ENCODE measurements around the gene CYP27C1.

The CYP27C1 gene

DNA sequence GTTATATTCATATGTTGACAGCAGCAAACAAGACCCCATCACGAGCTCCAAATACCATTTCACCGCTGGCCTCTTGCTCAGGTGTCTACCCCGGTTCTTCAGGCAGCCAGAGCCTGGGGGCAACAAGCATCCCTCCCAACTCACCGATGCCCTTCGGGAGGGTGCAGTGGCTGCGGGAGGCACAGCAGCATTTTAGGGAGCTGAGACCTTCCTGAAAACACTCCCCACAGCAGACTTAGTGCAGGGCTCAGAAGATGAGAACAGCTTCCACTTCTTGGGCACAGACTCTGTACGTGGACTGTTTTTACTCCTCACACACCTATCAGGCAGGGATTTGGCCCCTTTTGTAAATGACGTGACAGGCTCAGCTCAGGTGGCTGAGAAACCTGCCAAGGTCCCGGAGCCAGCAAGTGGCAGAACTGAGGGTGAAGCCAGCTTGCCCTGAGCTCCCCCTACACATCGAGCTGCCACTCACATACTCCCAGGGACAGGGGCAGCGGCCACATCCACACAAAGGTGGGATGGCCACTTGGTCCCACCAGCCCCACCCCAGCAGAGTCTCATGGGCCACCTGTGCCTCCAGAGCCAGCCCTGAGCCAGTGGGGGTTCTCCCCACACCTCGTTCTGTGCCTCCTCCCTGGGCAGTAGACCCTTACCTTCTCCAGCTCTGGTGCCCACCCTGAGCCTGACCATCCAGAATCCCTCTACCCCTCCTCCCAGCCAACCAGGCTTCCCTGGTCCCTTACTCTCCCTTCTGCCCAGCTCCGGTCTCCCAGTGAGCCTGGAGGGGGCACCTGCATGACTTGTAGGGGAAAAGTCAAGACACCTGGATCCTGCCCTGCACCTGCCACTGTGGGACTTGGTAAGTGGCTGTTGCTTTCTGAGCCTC lies 28.5 kb downstream of the CYP27C1 start:
- DNase-seq, result no peak

- DNase-seq, result no peak
Measured at GRCh38 chr2:127188797-127189196, 31.3 kb downstream of the CYP27C1 start.

- DNase-seq, result no peak
Measured at GRCh38 chr2:127187831-127188230, 32.3 kb downstream of the CYP27C1 start.

DNA sequence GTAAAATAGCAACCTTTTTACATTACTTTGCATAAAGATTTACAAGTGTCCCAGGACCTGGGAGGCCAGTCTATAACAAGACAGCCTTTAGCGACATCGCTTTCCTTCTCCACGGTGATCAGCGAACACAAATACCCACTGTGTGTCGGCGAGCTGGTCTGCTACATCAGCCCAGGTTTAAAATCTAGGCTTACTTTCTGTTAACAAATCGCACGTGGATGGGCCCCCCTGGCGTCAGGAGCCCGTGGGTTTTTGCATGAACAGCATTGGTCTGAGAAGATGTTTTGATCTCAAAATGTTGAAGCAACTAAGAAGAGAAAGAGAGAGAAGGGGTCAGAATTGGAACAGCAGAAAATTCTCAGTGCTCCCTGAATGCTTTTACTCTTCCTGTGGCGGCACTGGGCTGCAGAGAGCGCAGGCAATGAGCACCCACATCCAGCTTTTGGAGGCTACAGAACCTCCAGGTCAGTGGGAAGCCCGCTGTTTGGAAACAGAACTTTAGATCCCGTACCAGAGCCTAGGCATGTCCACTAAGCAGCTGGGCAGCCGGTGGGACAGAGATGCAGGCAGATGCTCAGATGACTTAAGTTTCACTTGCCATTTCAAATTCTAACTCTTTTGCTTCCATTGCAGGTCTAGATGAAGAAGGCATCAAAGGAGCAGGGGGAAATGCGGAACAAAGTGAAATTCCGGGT lies 32.9 kb downstream of the CYP27C1 start:
- no peak for DNase-seq

GRCh38 chr2:127185705-127186104 lies 34.4 kb downstream of the CYP27C1 start:
- no peak for DNase-seq

DNA sequence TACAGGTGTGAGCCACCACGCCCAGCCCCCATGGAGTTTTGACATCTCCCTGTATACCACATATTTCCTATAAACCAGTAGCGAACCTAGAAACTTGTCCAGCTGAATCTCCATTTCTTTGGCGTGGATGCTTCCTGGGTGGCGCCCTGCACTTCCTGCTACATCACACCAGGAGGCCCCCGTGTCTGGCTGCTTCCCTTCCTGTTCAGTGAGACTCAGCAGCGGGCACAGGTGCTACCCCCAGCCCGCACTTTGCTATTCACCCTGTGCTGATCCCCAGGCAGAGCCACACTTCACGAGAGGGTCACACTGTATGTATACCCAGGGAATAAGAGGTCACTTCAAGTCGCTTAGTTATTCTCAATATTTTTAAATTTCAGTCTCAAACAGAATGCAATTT lies 35.0 kb downstream of the CYP27C1 start:
- no peak for DNase-seq

GRCh38 chr2:127183771-127184170 lies 36.3 kb downstream of the CYP27C1 start:
- DNase-seq, result no peak

- DNase-seq, result no peak
Measured at GRCh38 chr2:127182626-127183458, 37.3 kb downstream of the CYP27C1 start.

DNA sequence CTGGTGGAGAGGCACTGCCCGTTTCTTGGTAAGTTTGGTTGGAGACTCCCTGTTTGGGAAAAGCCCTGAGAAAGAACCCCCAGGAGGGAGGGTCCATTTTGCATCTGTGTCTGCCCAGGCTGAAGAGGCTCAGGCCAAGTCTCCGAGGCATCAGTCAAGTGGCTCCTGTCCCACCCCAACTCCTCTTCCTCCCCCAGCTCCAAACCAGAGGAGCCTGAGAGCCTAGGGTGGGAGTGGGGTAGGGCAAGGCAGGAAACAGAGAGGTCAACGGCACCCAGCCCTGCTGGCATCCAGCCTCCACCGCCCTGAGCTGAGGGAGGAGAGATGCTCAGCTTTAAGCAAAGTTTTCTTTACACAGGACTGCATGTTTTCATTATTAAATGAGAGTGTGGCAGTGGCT lies 38.2 kb downstream of the CYP27C1 start:
- no peak for DNase-seq

DNA sequence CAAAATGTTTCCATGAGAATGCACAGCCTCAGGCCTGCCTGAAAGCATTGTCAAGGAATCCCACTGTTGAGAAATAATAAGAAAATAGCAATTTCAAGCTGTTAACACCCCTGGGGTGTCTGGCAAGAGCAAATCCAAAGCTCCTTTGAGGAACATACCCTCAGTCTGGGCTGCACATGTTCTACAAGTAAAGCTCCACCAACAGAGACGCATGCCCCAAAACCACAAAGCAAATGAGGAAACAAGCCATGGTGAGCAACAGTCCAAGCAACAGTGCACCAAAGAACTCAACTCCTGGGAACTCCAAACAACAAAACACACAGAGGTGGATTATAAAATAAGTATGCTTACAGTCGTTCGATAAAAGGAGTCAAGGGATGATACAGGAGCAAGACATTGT lies 40.3 kb downstream of the CYP27C1 start:
- no peak for DNase-seq

DNA sequence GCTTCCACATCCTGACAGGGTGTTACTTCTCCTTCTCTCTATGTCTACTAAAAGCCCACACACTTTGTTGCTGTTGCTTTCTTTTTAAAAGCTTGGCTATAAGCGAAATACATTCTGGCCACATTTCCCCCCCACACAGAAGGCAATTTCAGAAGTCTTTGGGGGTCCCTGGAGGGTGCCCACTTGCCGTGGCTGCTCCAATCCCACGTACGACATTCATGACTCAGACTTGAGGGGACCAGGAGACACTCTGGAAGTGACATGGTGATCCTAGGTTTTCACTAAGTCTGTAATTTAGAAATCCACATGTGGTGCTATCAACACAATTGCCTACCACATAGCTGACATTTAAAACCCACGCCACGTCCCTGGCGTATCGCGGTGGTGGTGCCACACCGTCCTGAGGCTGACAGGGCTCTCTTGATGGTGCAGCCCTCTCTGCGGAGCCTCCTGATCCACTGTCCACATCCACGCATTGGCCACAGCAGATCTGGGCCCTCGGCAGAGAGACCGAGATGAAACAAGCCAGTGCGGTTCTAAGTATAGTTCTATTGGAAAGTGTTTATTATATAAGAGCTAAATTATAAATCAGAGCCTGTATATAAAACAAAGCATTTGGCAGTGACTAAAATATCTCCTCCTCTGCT lies 42.4 kb downstream of the CYP27C1 start:
- no peak for DNase-seq

- no peak for DNase-seq
Measured at GRCh38 chr2:127176371-127177311, 43.5 kb downstream of the CYP27C1 start.

GRCh38 chr2:127175751-127176354 lies 44.2 kb downstream of the CYP27C1 start:
- DNase-seq, result no peak

- DNase-seq, result no peak
Measured at GRCh38 chr2:127175041-127175721, 44.9 kb downstream of the CYP27C1 start.

DNA sequence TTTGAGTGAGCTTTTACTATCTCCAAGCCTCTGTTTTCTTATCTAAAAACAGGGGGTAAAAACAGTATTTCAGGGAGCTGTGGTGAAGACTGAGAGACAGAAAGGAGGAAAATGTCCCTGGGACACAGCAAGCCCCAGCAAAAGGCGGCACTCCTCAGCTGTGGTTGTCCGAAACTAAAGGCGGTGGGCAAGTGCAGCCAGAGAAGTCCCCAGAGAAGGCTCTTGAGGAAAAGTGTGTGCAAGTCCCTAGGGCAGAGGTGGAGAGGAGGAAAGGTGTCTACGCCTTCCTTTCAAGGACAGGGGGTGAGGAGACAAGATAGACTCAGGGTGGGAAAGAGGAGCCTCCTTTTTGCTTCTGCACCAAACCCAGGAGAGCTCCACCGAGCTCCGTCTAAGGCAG lies 45.5 kb downstream of the CYP27C1 start:
- DNase-seq, result no peak

- peak; percentile 2 for DNase-seq
Measured at GRCh38 chr2:127174136-127174535, 46.0 kb downstream of the CYP27C1 start.

DNA sequence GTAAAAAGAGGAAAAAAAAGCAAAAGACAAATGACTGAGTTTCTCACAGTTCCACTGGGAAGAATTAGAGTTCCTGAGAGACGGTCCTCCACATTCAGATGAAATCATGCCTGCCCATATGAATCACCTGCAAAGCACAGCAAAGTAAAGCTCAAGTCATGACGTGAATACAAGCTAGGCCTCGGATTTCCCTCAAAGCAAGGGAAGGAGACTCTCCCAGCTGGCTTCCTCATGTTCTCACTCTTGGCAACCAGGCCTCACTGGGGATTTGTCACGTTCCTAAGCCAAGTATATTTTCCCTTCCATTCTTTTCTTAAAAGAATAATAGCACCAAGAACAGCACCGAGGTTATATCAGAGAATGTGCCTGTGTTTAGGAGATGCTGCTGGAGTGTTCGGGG lies 47.0 kb downstream of the CYP27C1 start:
- DNase-seq, result no peak

DNA sequence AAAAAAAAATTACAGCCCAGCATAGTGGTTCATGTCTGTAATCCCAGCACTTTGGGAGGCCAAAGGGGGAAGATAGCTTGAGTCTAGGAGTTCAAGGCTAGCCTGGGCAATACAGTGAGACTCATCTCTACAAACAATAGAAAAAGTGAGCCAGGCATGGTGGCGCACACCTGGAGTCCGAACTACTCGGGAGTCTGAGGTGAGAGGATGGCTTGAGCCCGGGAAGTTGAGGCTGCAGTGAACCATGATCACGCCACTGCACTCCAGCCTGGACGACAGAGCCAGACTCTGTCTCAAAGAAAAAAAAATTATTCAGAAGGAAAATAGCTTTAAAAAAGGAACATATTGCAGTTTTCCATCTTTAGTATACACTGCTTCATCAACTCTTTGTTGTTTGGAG lies 47.8 kb downstream of the CYP27C1 start:
- DNase-seq, result no peak

DNA sequence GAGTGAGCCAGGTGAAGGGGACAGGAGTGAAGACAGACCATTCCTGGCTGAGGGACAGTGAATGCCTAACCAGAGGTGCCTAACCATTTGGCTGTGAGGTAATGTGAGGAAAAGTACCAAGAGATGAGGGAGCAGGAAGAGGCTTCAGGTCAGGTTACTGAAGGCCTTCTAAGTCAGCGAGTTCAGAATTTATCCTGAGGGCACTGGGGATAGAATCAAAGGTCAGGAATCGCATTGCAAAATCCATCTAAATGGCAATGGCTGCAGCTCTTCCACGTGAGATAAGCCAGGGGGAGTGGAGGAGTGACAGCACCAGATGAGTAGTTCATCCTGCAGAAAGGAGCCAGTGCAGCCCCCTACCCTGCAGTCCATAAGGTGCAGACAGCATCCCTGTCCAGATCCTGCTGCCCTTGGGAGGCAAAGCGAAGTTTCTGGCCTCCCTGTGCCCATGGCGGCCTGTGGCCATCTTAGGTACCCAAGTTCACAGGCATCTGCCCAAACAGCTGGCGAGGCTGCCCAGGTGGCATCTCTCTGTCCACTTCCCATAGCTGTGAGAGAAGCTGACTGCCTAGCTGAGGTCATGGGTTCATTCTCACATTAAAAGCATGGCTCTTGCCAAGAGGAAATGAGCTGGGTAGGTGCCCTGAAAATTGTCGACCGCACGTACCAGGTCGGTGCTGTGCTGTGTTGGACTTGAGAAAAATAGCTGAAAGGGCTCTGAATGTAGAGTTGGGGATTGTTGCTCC lies 49.5 kb downstream of the CYP27C1 start:
- DNase-seq, result no peak

- DNase-seq, result no peak
Measured at GRCh38 chr2:127170021-127170420, 50.1 kb downstream of the CYP27C1 start.
